Caco-2 (cell line): ENCODE results near the gene GLCCI1. TPM values are rescaled to one million over a fixed set of nuclear protein-coding genes. Genes with fewer than 3 reads are reported as not detected.

Experiments
- BruUV-seq: library from RNA; stranded (reverse); fragments of 400-500 nt; replicated peaks from 2 replicates; lab custom pipeline; 2021; lab: Mats Ljungman, UMichigan
- CTCF ChIA-PET: fragments of 300-600 bp; sonication (Branson Sonifier 250); formaldehyde crosslinking; loops from one replicate; lab custom pipeline; 2022; ENCODE audit warnings: antibody characterized with exemption; lab: Charles Lee
- POLR2A ChIA-PET: fragments of 300-600 bp; sonication (Branson Sonifier 250); formaldehyde crosslinking; loops from one replicate; lab custom pipeline; 2022; ENCODE audit warnings: antibody characterized with exemption; lab: Charles Lee
- DNase-seq, 2 experiments: peaks; one replicate each; pipeline versions ENCODE4 v3.0.0 to v3.0.0-alpha.2; 2020 to 2022
- H3K27me3 ChIP-seq: replicated peaks from 2 replicates; pipeline ENCODE4 v1.6.0; 2011; ENCODE audit warnings: low read length; ENCODE audit not compliant: control insufficient read depth, insufficient read depth
- H3K36me3 ChIP-seq: 2 replicates; pipeline ENCODE4 v1.5.1; 2011; ENCODE audit warnings: low read length; ENCODE audit not compliant: control insufficient read depth, insufficient read depth
- H3K4me1 ChIP-seq: fragments of 250-450 bp; sonication (Bioruptor Pico); 2 replicates; pipeline ENCODE4 v1.5.1; 2020; ENCODE audit warnings: mild to moderate bottlenecking
- H3K4me3 ChIP-seq: 2 replicates; pipeline ENCODE4 v1.5.1; 2011; ENCODE audit warnings: low read depth, mild to moderate bottlenecking, control low read depth, low read length
- H3K9me3 ChIP-seq: fragments of 250-450 bp; sonication (Bioruptor Pico); 2 replicates; pipeline ENCODE4 v1.5.1; 2020; ENCODE audit warnings: mild to moderate bottlenecking, moderate library complexity
- H3K27ac Mint-ChIP-seq: one replicate; pipeline ENCODE4 v1.8.0; 2022; ENCODE audit warnings: mixed read lengths; ENCODE audit not compliant: unreplicated experiment
- H3K27me3 Mint-ChIP-seq: one replicate; pipeline ENCODE4 v1.8.0; 2022; ENCODE audit warnings: mixed read lengths; ENCODE audit not compliant: insufficient read depth, unreplicated experiment
- H3K36me3 Mint-ChIP-seq: one replicate; pipeline ENCODE4 v1.8.0; 2022; ENCODE audit warnings: mild to moderate bottlenecking, mixed read lengths; ENCODE audit not compliant: insufficient read depth, unreplicated experiment
- H3K4me1 Mint-ChIP-seq: one replicate; pipeline ENCODE4 v1.8.0; 2022; ENCODE audit warnings: low read depth, mixed read lengths; ENCODE audit not compliant: unreplicated experiment
- H3K4me3 Mint-ChIP-seq: one replicate; pipeline ENCODE4 v1.8.0; 2022; ENCODE audit warnings: mild to moderate bottlenecking, moderate library complexity, mixed read lengths; ENCODE audit not compliant: unreplicated experiment
- H3K9me3 Mint-ChIP-seq: one replicate; pipeline ENCODE4 v1.8.0; 2022; ENCODE audit warnings: mixed read lengths; ENCODE audit not compliant: unreplicated experiment
- CTCF ChIP-seq, 2 experiments: fragments of 200-600 bp in 1 of 2; IDR thresholded peaks; 1 replicate in 1 of 2; 2 replicates in 1 of 2; pipeline versions ENCODE4 v1.5.1 to v1.8.0; 2011 to 2022; ENCODE audit warnings: antibody characterized with exemption in 1 of 2, control low read depth in 1 of 2, inconsistent platforms in 1 of 2, low read depth in 1 of 2, low read length in 1 of 2, mild to moderate bottlenecking in 1 of 2, moderate library complexity in 1 of 2; ENCODE audit not compliant: insufficient read depth in 1 of 2, severe bottlenecking in 1 of 2, unreplicated experiment in 1 of 2
- intact Hi-C: fragments of 100-400 bp; cut with micrococcal nuclease; formaldehyde crosslinking; loops from one replicate; pipeline ENCODE4 v1.10.0; 2022; ENCODE audit not compliant: unreplicated experiment
- total RNA-seq: library from RNA; stranded (reverse); gene quantifications from 2 replicates; pipeline ENCODE4 v1.2.3, GENCODE V29; 2022

Gene GLCCI1
- total RNA-seq, 1 experiment from 2014 or later = 18.8 TPM

GRCh38 chr7:8084836-8085235, 116.2 kb downstream of the GLCCI1 start:
- Mint-ChIP-seq H3K4me1 (no peaks in the 10 kb centered on the region), H3K27me3 (no peaks in the 10 kb centered on the region), H3K36me3 (peaks cover 12% of the 10 kb centered on the region), H3K4me3 (no peak overlapping the region), H3K27ac (no peak overlapping the region), H3K9me3 (no peaks in the 10 kb centered on the region)
- no peak for TF ChIP-seq CTCF (IDR thresholded peaks at IDR 0.05; ENCODE audit: insufficient read depth in 1 of 2, low read depth in 1 of 2, low read length in 1 of 2, severe bottlenecking in 1 of 2, unreplicated experiment in 1 of 2)
- Histone ChIP-seq H3K4me1 (no peaks in the 10 kb centered on the region), H3K27me3 (no peaks in the 10 kb centered on the region), H3K9me3 (no peaks in the 10 kb centered on the region), H3K4me3 (no peak overlapping the region), H3K36me3 (peaks cover 2% of the 10 kb centered on the region; the same call in 1 of the 2 replicates)
- ChIA-PET CTCF (no interaction called here), POLR2A (no interaction called here)
- intact Hi-C loops = no loop called here
- BruUV-seq = no TSS peak
- no peak for DNase-seq

- H3K36me3 Mint-ChIP-seq = peaks cover 12% of the 10 kb centered on the region
- H3K27me3 Mint-ChIP-seq = no peaks in the 10 kb centered on the region
- Histone ChIP-seq H3K4me3 (no peak overlapping the region), H3K9me3 (no peaks in the 10 kb centered on the region), H3K27me3 (no peaks in the 10 kb centered on the region), H3K4me1 (no peaks in the 10 kb centered on the region), H3K36me3 (peaks cover 2% of the 10 kb centered on the region; the same call in 1 of the 2 replicates)
- ChIA-PET POLR2A (no interaction called here), CTCF (interaction anchor here (1.4 kb wide), 1 partner anchor 211 kb away, joined by 3 read pairs; no protein-coding TSS in a partner anchor)
- BruUV-seq = no TSS peak
- DNase-seq = no peak
- H3K9me3 Mint-ChIP-seq = no peaks in the 10 kb centered on the region
- no peak for TF ChIP-seq CTCF (IDR thresholded peaks at IDR 0.05; ENCODE audit: insufficient read depth in 1 of 2, low read depth in 1 of 2, low read length in 1 of 2, severe bottlenecking in 1 of 2, unreplicated experiment in 1 of 2)
- intact Hi-C loops = no loop called here
- no peak overlapping the region for H3K4me3 Mint-ChIP-seq
- H3K27ac Mint-ChIP-seq = no peak overlapping the region
- H3K4me1 Mint-ChIP-seq = no peaks in the 10 kb centered on the region
Measured at GRCh38 chr7:8085420-8085819, 116.8 kb downstream of the GLCCI1 start.

- Mint-ChIP-seq H3K9me3 (no peaks in the 10 kb centered on the region), H3K36me3 (peaks cover 12% of the 10 kb centered on the region), H3K4me3 (no peak overlapping the region), H3K27me3 (no peaks in the 10 kb centered on the region), H3K4me1 (no peaks in the 10 kb centered on the region), H3K27ac (no peak overlapping the region)
- DNase-seq = no peak
- Histone ChIP-seq H3K4me1 (no peaks in the 10 kb centered on the region), H3K36me3 (peaks cover 2% of the 10 kb centered on the region; the same call in 1 of the 2 replicates), H3K9me3 (no peaks in the 10 kb centered on the region), H3K4me3 (no peak overlapping the region), H3K27me3 (no peaks in the 10 kb centered on the region)
- no peak for TF ChIP-seq CTCF (IDR thresholded peaks at IDR 0.05; ENCODE audit: insufficient read depth in 1 of 2, low read depth in 1 of 2, low read length in 1 of 2, severe bottlenecking in 1 of 2, unreplicated experiment in 1 of 2)
- CTCF ChIA-PET = interaction anchor here (1.4 kb wide), 1 partner anchor 210 kb away, joined by 3 read pairs; no protein-coding TSS in a partner anchor
- no TSS peak for BruUV-seq
- intact Hi-C loops = no loop called here
- POLR2A ChIA-PET = no interaction called here
Measured at GRCh38 chr7:8086239-8086638, 117.6 kb downstream of the GLCCI1 start.
